ENCODE measurements around the gene MAP2.

The MAP2 gene

GRCh38 chr2:209721497-209721896, 297.6 kb downstream of the MAP2 start:
- no peak for DNase-seq (ENCODE audit: low read depth)

- DNase-seq (ENCODE audit: low read depth): no peak
These were observed 302.5 kb downstream of the MAP2 start for GRCh38 chr2:209726311-209726710.

DNA sequence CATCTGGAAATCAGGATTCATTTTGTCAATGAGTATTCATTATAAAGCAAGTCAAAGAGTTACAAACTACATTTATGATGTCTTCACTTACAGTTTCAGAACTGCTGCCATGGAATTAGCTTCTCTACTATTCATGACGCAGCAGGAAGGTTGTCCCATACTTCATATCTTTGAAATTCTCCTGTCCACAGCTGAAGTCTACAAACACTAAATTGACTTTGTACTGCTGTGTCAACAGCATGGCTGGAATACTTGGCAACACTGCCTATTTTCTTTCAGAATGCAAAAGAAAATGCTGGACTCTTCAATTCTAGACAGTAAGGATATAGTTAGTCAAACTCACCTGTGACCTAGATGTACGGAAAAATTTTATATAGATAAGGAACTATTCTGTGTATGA, 303.2 kb downstream of the MAP2 start:
- no peak for DNase-seq (ENCODE audit: low read depth)

- DNase-seq (ENCODE audit: low read depth): no peak
These were observed 311.0 kb downstream of the MAP2 start for GRCh38 chr2:209734805-209735204.

DNA sequence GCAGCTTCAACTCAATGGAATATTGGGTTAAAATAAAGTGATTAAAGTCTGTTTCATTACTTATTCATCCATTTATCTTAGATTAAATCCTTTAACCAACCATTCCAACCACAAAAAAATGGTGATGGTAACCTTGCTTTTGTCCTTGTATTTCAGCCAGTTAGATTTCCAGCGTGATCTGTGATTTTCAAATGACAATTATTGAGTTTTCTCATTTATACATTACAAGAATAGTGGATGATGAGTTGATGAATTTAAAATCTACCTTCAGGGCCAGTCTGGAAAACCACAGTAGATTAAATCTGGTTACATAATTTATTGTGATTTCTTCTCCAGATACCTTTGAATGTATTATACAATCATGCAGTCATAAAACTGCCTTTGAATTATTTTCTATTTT, 318.1 kb downstream of the MAP2 start:
- no peak for DNase-seq (ENCODE audit: low read depth)

DNA sequence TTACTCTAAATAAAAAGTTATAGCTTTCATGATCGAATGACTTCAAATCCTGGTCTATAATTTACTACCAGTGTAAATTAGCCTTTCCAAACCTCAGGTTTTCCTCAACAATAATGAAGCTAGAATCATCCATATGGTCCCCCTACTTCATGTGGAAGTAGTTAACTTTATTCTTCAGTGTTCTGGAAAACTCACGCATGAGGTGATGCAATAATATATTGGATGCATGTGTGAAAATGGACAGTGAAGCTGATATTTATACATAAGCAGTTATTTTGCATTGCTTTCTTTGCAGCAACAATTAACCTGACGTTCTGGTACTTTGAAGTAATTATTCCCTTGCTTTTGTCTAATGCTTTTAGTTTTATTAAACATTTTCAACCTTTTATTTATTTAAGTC, 329.2 kb downstream of the MAP2 start:
- no peak for DNase-seq (ENCODE audit: low read depth)

DNA sequence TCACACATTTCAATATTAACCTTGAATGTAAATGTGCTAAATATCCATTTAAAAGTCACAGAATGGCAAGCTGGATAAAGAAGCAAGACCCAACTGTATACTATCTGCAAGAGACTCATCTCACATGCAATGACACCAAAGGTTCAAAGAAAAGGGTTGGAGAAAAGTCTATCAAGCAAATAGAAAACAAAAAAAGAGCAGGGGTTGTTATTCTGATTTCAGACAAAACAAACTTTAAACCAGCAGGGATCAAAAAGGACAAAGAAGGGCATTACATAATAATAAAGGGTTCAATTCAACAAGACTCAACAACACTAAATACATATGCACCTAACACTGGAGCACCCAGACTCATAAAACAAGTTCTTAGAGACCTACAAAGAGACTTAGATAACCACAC, 333.3 kb downstream of the MAP2 start:
- DNase-seq (ENCODE audit: low read depth): no peak

- no peak for DNase-seq (ENCODE audit: low read depth)
These were observed 337.7 kb downstream of the MAP2 start for GRCh38 chr2:209761566-209761965.

DNA sequence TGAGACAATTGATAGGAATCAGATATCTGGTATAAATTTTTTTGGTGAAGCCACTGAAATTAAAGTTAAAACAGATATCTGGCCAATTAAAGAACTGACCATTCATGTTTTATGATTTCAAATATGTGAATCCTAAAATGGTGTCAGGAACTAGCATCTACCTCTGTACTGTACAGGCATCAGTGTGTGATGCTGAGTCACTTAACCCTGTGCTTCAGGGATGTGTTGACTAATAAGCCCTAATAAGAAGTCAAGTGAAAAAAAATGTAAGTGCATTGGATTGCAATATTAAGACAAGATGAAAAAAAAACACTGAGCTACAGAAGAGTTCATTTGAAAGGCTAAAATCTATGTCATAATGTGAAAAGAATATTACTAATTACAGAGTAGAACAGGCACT, 338.7 kb downstream of the MAP2 start:
- no peak for DNase-seq (ENCODE audit: low read depth)

DNA sequence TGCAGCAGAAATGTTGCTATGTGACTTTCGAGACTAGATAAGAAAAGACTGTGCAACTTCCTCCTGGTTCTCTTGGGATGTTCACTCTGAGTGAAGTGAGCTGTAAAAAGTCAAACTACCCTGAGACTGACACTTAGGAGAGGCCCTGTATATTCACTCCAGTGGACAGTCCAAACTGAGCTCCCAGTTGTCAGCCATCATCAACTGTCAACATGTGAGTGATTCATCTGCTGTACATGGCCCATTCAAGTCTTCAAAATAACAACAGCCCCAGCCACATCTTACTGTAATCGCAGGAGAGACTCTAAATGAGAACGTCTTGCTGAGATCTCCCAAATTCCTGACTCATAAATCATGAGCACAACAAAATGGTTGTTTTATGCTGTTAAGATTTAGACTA, 339.3 kb downstream of the MAP2 start:
- no peak for DNase-seq (ENCODE audit: low read depth)

- no peak for DNase-seq (ENCODE audit: low read depth)
These were observed 342.8 kb downstream of the MAP2 start for GRCh38 chr2:209766613-209767012.

- DNase-seq (ENCODE audit: low read depth): no peak
These were observed 343.5 kb downstream of the MAP2 start for GRCh38 chr2:209767316-209767715.

GRCh38 chr2:209768557-209768956, 344.7 kb downstream of the MAP2 start:
- DNase-seq (ENCODE audit: low read depth): no peak

DNA sequence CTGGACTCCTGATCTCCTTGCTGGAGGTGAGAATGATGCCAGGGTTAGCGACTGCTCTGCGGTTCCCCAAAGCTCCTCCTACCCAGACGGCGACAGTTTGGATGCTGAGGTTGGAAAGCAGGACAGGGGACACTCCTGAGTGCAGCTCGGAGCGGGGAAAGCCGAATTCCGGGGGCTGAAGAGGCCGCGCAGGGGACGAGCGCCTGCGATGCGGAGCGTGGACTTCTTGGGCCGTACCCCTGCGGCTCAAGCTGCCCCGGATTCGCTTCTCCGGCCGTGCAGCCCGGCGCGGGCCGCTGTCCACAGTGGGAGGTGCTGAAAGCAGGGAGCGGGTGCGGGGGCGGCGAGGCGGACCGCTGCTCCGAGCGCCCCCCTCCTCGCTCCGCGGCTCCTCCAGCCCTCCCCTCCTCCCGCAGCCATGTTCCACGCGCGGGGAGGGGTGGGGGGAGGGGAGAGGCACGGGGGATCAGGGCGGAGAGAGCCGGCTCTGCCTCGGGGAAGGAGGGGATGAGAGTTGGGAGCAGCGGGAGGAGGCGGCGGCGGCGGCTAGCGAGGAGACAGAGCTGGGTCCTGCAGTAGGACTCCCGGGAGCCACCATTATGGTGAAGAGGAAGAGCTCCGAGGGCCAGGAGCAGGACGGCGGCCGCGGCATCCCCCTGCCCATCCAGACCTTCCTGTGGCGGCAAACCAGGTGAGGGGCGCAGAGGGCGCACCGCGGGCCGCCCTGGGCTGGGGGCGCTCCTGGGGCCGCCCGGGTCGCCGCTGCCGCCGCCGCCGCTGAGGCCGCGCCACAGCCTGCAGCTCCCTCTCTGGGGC, 347.8 kb downstream of the MAP2 start, which contains the start of gene UNC80:
TSS of gene UNC80 (plus strand) at position 359 of the 816 bp plus-strand sequence. CDS start at position 600, 241 bp downstream.
- DNase-seq (ENCODE audit: low read depth): no peak

DNA sequence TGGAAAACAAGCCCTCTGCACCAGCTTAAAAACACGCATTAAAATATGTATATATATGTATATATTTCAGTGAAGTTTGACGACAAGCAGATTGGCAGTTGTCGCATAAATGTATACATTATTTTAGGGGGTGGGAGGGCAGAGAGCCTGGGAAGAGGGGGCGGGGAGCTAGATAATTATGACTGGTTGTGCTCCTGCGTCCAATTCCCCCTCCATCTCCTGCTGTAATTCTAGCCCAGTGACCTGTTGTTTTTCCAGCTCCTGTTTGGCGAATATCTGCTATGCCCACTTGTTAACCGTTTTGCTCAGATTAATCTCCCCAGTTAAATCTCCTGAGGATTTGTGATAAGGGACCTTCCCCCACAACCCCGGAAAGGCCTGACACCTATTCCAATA, 348.4 kb downstream of the MAP2 start:
- DNase-seq (ENCODE audit: low read depth): no peak

DNA sequence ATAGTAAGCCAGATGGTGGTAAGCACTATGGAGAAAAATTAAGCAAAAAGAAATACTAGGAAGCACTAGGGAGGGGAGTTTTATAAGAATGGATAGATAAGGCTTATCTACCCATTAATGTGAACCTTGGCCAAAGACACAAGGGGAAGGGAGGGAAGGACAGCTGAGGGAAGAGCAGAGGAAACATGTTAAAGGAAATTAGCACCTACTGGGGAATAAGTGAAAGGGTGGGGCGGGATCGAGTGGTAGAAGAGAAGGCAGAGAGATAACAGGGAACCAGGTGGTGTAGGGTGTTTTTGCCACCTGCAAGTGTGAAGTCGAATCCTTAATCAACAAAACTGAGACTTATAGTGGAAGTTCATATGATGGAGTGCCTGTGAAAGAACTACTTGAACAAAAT, 349.5 kb downstream of the MAP2 start:
- no peak for DNase-seq (ENCODE audit: low read depth)
